K562 (cell line): ENCODE data around the gene HSPA1B. TPM values are rescaled to one million over a fixed set of nuclear protein-coding genes. Genes with fewer than 3 reads are reported as not detected.

Experiments used
- AFF1 ChIP-seq, 2 experiments: fragments of 450-650 bp; IDR thresholded peaks; 2 replicates each; pipeline ENCODE4 v1.6.1; 2018; ENCODE audit warnings: mild to moderate bottlenecking in 2 of 2, low read depth in 1 of 2; ENCODE audit not compliant: partially characterized antibody in 2 of 2
- CBX8 ChIP-seq: fragments of 200-600 bp; sonication (generic); IDR thresholded peaks from 2 replicates; pipeline ENCODE4 v1.6.1; 2012; ENCODE audit warnings: borderline replicate concordance, mixed run types, low read depth, mild to moderate bottlenecking, moderate library complexity, mixed read lengths, low read length, control low read depth, inconsistent platforms; ENCODE audit not compliant: poor library complexity, severe bottlenecking; ENCODE audit errors: extremely low read depth
- ELF2 ChIP-seq: fragments of 250-450 bp; sonication (Bioruptor Pico); IDR thresholded peaks from 2 replicates; pipeline ENCODE4 v1.5.0; 2021; ENCODE audit warnings: mild to moderate bottlenecking
- ELK3 ChIP-seq: fragments of 450-650 bp; formaldehyde crosslinking; IDR thresholded peaks from 2 replicates; pipeline ENCODE4 v1.4.0; 2020; ENCODE audit warnings: mild to moderate bottlenecking
- GMEB1 ChIP-seq: fragments of 250-450 bp; sonication (Bioruptor Pico); IDR thresholded peaks from 2 replicates; pipeline ENCODE4 v1.4.0; 2020; ENCODE audit warnings: mild to moderate bottlenecking
- GTF2E2 ChIP-seq: fragments of 200-800 bp; sonication (Bioruptor generic); IDR thresholded peaks from 2 replicates; pipeline ENCODE4 v1.6.1; 2016; ENCODE audit warnings: missing genetic modification characterization, missing compliant biosample characterization
- HLTF ChIP-seq: fragments of 450-650 bp; IDR thresholded peaks from 2 replicates; pipeline ENCODE4 v1.6.1; 2016
- ID3 ChIP-seq, 2 experiments: fragments of 250-450 bp in 1 of 2; fragments of 450-650 bp in 1 of 2; sonication (Bioruptor Pico) in 1 of 2; IDR thresholded peaks; 2 replicates each; pipeline versions ENCODE4 v1.6.1 to v1.8.0; 2016 to 2021; ENCODE audit warnings: mild to moderate bottlenecking in 2 of 2, moderate library complexity in 2 of 2, missing compliant biosample characterization in 1 of 2, missing genetic modification characterization in 1 of 2
- MAFG ChIP-seq: fragments of 450-650 bp; conservative IDR thresholded peaks from 2 replicates; pipeline ENCODE4 v1.6.1; 2016; ENCODE audit warnings: missing genetic modification characterization, missing compliant biosample characterization
- PRPF4 ChIP-seq: fragments of 200-400 bp; formaldehyde crosslinking; IDR thresholded peaks from one replicate; pipeline ENCODE4 v1.6.1; 2017; ENCODE audit warnings: low read length, low read depth, mild to moderate bottlenecking; ENCODE audit not compliant: insufficient read depth, poor library complexity, severe bottlenecking
- RBM17 ChIP-seq: fragments of 200-400 bp; formaldehyde crosslinking; IDR thresholded peaks from 2 replicates; pipeline ENCODE4 v1.6.1; 2017; ENCODE audit warnings: low read depth, mild to moderate bottlenecking, low read length, borderline replicate concordance
- SIN3A ChIP-seq, 2 experiments: fragments of 150-350 bp in 1 of 2; IDR thresholded peaks; 2 replicates each; pipeline ENCODE4 v1.6.1; 2011 to 2016; ENCODE audit warnings: borderline replicate concordance in 2 of 2, low read depth in 2 of 2, low read length in 2 of 2, mild to moderate bottlenecking in 2 of 2, moderate library complexity in 2 of 2; ENCODE audit not compliant: control insufficient read depth in 1 of 2
- ZBTB33 ChIP-seq: sonication (generic); formaldehyde crosslinking; IDR thresholded peaks from 2 replicates; pipeline ENCODE4 v1.8.1; 2023; ENCODE audit warnings: mild to moderate bottlenecking, missing genetic modification reagents
- ZNF766 ChIP-seq: fragments of 200-800 bp; sonication (Bioruptor generic); conservative IDR thresholded peaks from 2 replicates; pipeline ENCODE4 v1.6.1; 2016; ENCODE audit warnings: missing genetic modification characterization, missing compliant biosample characterization
- polyA plus RNA-seq, 8 experiments: library from polyadenylated mRNA; depleted of rRNA in 4 of 8; stranded (reverse) in 5 of 8; unstranded in 3 of 8; fragments of >200 nt; fragmentation: Nextera tagmentation in 2 of 8; fragmentation: Illumina TruSeq in 1 of 8; extraction: Ambion mirVana in 2 of 8; extraction: Trizol in 1 of 8; gene quantifications; 2 replicates each; pipeline versions ENCODE4 v1.2.1 to v1.2.3, GENCODE V29; 2011 to 2014; ENCODE audit warnings: inconsistent platforms in 1 of 8, missing spikeins in 1 of 8
- total RNA-seq, 7 experiments: library from RNA; depleted of rRNA in 6 of 7; stranded (reverse); fragments of >200 nt in 6 of 7; fragmentation: Illumina TruSeq in 2 of 7; extraction: Trizol in 2 of 7; gene quantifications; 2 replicates each; pipeline versions ENCODE4 v1.2.1 to v1.2.3, GENCODE V29; 2011 to 2021; ENCODE audit warnings: low replicate concordance in 1 of 7

HSPA1B gene
- total and polyA plus RNA-seq, 9 of the 15 experiments (the other 6 are each of a cell fraction or from before 2014, with no cell fraction given) = 0.27 to 227 (median 51.2) TPM

- TF ChIP-seq PRPF4 = no peak
- no peak; the same call in 1 of the 2 replicates for TF ChIP-seq GMEB1 (CRISPR knock-in tag)
- TF ChIP-seq ID3 (CRISPR knock-in tag; IDR thresholded peaks at IDR 0.05) = no peak
- TF ChIP-seq ID3 (tag; IDR thresholded peaks at IDR 0.05) = no peak
- TF ChIP-seq HLTF = peak; percentile 29; the same call in 1 of the 2 replicates
- TF ChIP-seq ZNF766 (CRISPR knock-in tag) = no peak
- TF ChIP-seq ELF2 (CRISPR knock-in tag) = 0 out of 2 replicates have a peak, but pooled peaks have one; percentile 42
- no peak for TF ChIP-seq RBM17
- no peak for TF ChIP-seq ELK3 (CRISPR knock-in tag)
- no peak for TF ChIP-seq GTF2E2 (tag)
- peak; percentile 31 to 74; a peak in 2 of 4 replicates for TF ChIP-seq SIN3A (IDR thresholded peaks at IDR 0.05; ENCODE audit: borderline replicate concordance in 2 of 2, control insufficient read depth in 1 of 2, low read depth in 2 of 2, low read length in 2 of 2)
- no peak for TF ChIP-seq MAFG (tag)
- TF ChIP-seq ZBTB33 (CRISPR knock-in tag) = 0 out of 2 replicates have a peak, but pooled peaks have one; percentile 47
- TF ChIP-seq AFF1 (IDR thresholded peaks at IDR 0.05; ENCODE audit: low read depth in 1 of 2, partially characterized antibody in 2 of 2) = peak in 1 of 2 experiments; percentile 10
- no peak for TF ChIP-seq CBX8
Observed at GRCh38 chr6:31836474-31837368, 9.2 kb downstream of the HSPA1B start (continued).
